T-helper 1 cell treated with Interleukin-12 subunit alpha and Interleukin-12 subunit beta and Interleukin-4 antibody, amounts not matched to agents 30 μg/mL and 1 μg/mL, for 36 hours (primary cell): ENCODE data around the gene OR52K2.
"Not testable (repeated sequence)": the region's sequence is repeated elsewhere in the genome, so short reads cannot be mapped to it uniquely, and the experiment has no call there.

ENCODE experiments used
- H3K27ac Mint-ChIP-seq: one replicate; pipeline ENCODE4 v1.8.0; 2021; ENCODE audit warnings: mild to moderate bottlenecking, mixed read lengths
- H3K27me3 Mint-ChIP-seq: one replicate; pipeline ENCODE4 v1.8.0; 2021; ENCODE audit warnings: low read depth, mixed read lengths
- H3K36me3 Mint-ChIP-seq: one replicate; pipeline ENCODE4 v1.8.0; 2021; ENCODE audit warnings: low read depth, mixed read lengths
- H3K4me1 Mint-ChIP-seq: one replicate; pipeline ENCODE4 v1.8.0; 2021; ENCODE audit warnings: low read depth, mixed read lengths
- H3K4me3 Mint-ChIP-seq: one replicate; pipeline ENCODE4 v1.8.0; 2021; ENCODE audit warnings: mild to moderate bottlenecking, moderate library complexity, mixed read lengths
- H3K9me3 Mint-ChIP-seq: one replicate; pipeline ENCODE4 v1.8.0; 2021; ENCODE audit warnings: mixed read lengths

Gene OR52K2

DNA sequence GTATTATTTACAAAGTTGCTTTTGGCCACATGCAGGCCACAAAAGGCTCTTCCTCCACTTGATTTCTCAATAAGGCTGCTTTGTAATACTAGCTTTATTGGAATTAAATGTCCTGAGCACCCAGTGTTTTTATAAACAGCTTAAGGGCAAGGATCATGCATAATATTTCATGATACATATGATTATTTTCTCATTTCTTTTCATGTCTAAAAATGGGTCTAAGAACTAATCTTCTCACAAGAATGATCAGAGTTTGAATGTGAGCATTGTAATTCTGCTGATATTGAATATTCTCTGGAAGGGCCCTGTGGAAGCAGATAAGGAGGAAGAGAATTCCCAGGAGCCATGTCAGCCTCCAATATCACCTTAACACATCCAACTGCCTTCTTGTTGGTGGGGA is at the start of gene OR52K2:
TSS of gene OR52K2 (plus strand) at position 301 of the 400 bp plus-strand sequence. CDS start at position 346, 45 bp downstream.
- Mint-ChIP-seq H3K4me1 (no peaks in the 10 kb centered on the region), H3K27ac (no peak within 1 kb of the TSS)

DNA sequence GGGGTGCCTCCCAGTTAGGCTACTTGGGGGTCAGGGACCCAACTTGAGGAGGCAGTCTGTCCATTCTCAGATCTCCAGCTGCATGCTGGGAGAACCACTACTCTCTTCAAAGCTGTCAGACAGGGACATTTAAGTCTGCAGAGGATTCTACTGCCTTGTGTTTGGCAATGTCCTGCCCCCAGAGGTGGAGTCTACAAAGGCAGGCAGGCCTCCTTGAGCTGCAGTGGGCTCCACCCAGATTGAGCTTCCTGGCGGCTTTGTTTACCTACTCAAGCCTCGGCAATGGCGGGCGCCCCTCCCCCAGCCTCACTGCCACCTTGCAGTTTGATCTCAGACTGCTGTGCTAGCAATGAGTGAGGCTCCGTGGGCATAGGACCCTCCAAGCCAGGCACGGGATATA is 42.9 kb upstream of the OR52K2 start:
- H3K9me3 Mint-ChIP-seq, result peaks cover 15% of the 10 kb centered on the region
- not testable (repeated sequence) for H3K4me3 Mint-ChIP-seq, H3K36me3 Mint-ChIP-seq, H3K27ac Mint-ChIP-seq, H3K4me1 Mint-ChIP-seq, H3K27me3 Mint-ChIP-seq

More for the DNA sequence above, at the start of gene OR52K2:
- H3K4me3 Mint-ChIP-seq, result no peak within 1 kb of the TSS
- H3K27me3 Mint-ChIP-seq, result peaks cover 4% of the 10 kb centered on the region
- H3K36me3 Mint-ChIP-seq, result no peaks in the 10 kb centered on the region
- H3K9me3 Mint-ChIP-seq, result no peaks in the 10 kb centered on the region

DNA sequence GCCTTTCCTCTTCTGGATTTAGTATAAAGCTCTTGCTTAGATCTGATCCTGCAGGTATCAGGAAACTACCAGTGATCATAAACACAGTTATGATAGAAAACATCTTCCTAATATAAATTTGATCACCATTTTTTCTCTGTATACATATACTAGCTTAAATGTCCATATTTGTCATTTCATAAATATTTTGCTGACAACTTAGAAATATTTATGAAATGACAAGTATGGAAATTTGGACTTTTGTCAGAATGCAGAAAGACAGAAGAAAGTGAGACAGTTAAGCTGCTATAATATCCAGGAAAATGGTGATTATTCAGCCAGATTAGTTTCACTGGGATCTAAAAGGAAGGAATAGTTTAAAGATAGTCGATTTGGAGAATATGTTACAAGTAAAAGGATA is 32.8 kb upstream of the OR52K2 start:
- Mint-ChIP-seq H3K36me3 (no peaks in the 10 kb centered on the region), H3K27ac (no peak overlapping the region), H3K27me3 (no peaks in the 10 kb centered on the region), H3K4me3 (no peak overlapping the region), H3K9me3 (no peaks in the 10 kb centered on the region), H3K4me1 (no peaks in the 10 kb centered on the region)

DNA sequence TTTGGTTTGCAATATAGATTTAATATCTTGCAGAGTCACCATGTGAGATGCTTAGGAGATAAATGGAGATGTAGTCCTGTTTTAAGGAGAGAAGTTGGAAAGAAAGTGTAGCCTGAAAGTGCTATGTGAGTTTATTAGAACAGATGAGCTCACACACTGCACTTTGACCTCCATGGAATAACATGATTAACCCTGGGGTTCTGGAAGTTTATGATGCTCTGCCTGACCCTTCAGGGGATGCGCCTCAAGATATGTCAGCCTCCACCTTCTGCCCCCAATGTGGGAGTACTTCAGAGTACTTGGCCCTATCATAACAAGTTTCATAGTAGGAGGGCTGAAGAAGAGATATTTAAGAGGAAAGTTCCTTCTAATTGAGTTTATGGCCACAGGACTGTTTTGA is 32.3 kb upstream of the OR52K2 start:
- no peak overlapping the region for H3K27ac Mint-ChIP-seq
- no peak overlapping the region for H3K4me3 Mint-ChIP-seq
- H3K9me3 Mint-ChIP-seq, result no peaks in the 10 kb centered on the region
- H3K4me1 Mint-ChIP-seq, result no peaks in the 10 kb centered on the region
- H3K27me3 Mint-ChIP-seq, result no peaks in the 10 kb centered on the region
- H3K36me3 Mint-ChIP-seq, result no peaks in the 10 kb centered on the region

DNA sequence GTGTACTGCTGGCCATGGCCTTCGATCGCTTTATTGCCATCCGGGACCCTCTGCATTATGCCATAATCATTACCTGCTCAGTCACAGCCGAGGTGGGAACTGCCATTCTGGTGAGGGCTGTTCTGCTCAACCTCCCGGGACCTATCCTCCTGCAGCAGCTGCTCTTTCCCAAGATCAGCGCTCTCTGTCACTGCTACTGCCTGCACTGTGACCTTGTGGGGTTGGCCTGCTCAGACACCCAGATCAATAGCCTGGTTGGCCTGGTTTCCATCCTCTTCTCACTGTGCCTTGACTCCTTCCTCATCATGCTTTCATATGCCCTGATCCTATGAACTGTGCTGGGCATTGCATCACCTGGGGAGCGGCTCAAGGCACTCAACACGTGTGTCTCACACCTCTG is 30.7 kb upstream of the OR52K2 start:
- H3K27me3 Mint-ChIP-seq, result no peaks in the 10 kb centered on the region
- no peaks in the 10 kb centered on the region for H3K36me3 Mint-ChIP-seq
- no peaks in the 10 kb centered on the region for H3K4me1 Mint-ChIP-seq
- H3K9me3 Mint-ChIP-seq, result no peaks in the 10 kb centered on the region
- H3K27ac Mint-ChIP-seq, result no peak overlapping the region
- H3K4me3 Mint-ChIP-seq, result no peak overlapping the region

DNA sequence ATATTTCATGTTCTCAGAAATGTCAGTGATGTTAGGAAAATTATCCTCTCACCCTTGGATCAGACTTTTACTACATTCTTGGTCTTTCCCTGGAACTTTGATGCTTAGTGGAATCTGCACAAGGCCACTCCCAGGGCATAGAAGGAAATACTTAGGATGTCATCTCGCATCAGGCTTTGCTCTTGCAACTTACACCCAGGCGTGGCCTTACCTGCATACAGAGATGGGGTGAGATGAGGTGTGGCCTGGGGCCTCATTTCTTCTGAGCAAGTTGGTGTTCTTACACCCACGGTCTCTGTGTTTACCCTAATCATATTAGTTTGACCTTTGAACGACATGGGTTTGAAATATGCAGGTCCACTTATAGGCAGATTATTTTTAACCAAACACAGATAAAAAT is 19.0 kb upstream of the OR52K2 start:
- H3K36me3 Mint-ChIP-seq, result no peaks in the 10 kb centered on the region
- no peak overlapping the region for H3K4me3 Mint-ChIP-seq
- H3K27me3 Mint-ChIP-seq, result peaks cover 3% of the 10 kb centered on the region

DNA sequence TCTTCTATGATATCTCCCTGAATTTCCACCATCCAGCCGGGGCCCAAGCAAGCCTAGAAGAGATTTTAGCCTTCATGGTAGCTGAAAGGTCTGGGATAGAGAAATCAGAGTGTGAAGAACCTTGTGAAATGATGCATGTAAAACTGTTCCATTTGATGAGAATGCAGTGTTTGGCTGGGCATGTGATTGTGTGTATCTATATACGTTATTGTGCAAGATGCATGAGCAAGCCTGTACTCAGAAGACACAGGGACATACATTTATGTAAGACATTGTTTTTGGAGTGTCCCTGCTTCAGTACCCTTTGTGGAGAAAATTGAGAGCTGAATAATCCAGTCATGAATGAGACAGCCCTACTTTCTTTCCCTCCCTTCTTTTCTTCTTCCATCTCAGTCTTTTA is 15.2 kb upstream of the OR52K2 start:
- H3K27ac Mint-ChIP-seq, result no peak overlapping the region
- no peak overlapping the region for H3K4me3 Mint-ChIP-seq
- H3K9me3 Mint-ChIP-seq, result no peaks in the 10 kb centered on the region
- peaks cover 3% of the 10 kb centered on the region for H3K27me3 Mint-ChIP-seq
- no peaks in the 10 kb centered on the region for H3K4me1 Mint-ChIP-seq
- H3K36me3 Mint-ChIP-seq, result no peaks in the 10 kb centered on the region

More for the DNA sequence above, 19.0 kb upstream of the OR52K2 start:
- Mint-ChIP-seq H3K4me1 (no peaks in the 10 kb centered on the region), H3K27ac (no peak overlapping the region), H3K9me3 (no peaks in the 10 kb centered on the region)

DNA sequence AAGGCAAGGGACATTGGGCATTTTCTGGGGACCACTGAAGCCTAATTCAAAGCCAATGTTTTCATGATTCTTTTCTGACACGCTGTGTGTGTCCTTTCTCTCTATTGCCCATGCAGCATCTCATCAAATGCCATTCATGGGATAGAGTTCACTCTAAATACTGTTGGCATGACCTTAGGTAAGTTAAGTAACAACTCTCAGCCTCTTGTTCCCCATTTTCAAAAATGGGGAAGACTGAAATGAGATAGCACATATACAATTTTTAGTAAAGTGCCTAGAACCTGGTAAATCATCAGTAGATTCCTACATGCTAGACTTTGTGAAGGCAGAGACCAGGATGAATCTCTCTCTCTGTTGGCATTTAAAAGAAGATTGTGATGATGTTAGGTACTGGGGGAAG is 12.7 kb upstream of the OR52K2 start:
- H3K9me3 Mint-ChIP-seq, result peaks cover 3% of the 10 kb centered on the region
- H3K36me3 Mint-ChIP-seq, result no peaks in the 10 kb centered on the region
- H3K4me1 Mint-ChIP-seq, result no peaks in the 10 kb centered on the region
- H3K4me3 Mint-ChIP-seq, result no peak overlapping the region
- H3K27ac Mint-ChIP-seq, result no peak overlapping the region
- peaks cover 3% of the 10 kb centered on the region for H3K27me3 Mint-ChIP-seq

DNA sequence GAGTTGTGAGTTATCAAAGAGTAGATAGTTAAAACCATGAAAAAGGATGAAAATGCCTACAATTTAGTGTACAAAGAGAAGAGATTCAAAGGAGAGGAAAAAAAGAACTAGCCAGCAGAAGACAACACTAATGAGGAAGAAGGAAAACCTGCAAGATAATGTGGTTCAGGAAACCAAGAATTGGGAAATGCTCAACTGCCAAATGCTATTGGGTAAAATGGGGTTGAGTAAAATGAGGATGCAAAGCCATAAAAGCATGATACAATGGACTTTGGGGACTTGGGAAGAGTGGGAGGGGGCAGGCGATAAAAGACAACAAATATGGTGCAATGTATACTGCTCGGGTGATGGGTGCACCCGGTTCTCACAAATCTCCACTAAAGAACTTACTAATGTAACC is 7.6 kb upstream of the OR52K2 start:
- H3K27me3 Mint-ChIP-seq, result no peaks in the 10 kb centered on the region
- no peak overlapping the region for H3K4me3 Mint-ChIP-seq
- H3K27ac Mint-ChIP-seq, result no peak overlapping the region
- no peaks in the 10 kb centered on the region for H3K36me3 Mint-ChIP-seq
- no peaks in the 10 kb centered on the region for H3K4me1 Mint-ChIP-seq
- peaks cover 3% of the 10 kb centered on the region for H3K9me3 Mint-ChIP-seq

DNA sequence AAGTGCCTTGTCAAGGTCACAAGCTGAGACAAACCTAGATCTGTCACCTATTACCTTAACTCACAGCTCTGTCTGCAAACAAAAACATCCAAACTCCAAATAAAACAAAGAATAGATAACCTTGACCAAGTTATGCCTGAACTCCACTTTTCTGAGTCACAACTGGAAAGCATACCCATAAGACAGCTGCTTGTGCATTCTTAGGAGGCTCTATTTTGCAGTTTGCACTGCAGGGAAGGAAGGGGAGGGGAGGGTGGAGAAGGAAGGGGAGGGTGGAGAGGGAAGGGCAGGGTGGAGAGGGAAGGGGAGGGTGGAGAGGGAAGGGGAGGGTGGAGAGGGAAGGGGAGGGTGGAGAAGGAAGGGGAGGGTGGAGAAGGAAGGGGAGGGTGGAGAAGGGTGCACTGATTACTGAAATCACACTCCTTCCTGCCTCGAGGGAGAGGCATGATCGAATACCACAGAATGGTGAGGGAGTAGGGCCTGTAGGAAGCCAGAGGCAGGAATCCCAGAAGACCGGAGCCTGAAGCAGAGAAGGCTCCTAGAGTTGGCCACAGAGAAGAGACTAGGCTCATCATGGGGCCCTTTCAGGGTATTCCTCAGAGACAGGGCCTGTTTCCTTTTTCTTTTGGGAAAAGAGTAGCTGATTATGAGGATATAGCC is 5.7 kb upstream of the OR52K2 start:
- Mint-ChIP-seq H3K27me3 (no peaks in the 10 kb centered on the region), H3K27ac (no peak overlapping the region), H3K4me1 (no peaks in the 10 kb centered on the region), H3K9me3 (peaks cover 3% of the 10 kb centered on the region), H3K4me3 (no peak overlapping the region), H3K36me3 (no peaks in the 10 kb centered on the region)

DNA sequence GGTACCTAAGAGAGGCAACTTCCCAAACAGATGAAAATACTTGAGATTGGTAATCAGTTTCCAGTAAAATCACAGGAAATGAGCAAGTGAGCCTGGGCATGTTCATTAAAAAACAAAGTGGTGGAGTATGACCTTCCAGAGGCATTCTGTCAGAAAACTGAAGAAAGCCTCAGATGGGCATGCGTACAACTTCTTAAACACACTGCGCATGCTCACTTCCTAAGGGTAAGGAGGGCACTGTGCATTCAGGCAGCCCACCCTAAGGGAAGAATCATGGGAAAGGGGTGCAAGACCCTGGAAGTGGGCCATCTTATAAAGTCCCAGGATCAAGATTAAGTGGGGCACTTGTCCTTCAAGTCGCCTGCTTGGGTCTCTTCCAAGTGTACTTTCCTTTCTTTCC is 4.0 kb downstream of the OR52K2 start:
- peaks cover 8% of the 10 kb centered on the region for H3K9me3 Mint-ChIP-seq
- H3K36me3 Mint-ChIP-seq, result peaks cover 2% of the 10 kb centered on the region
- peaks cover 4% of the 10 kb centered on the region for H3K4me1 Mint-ChIP-seq
- H3K4me3 Mint-ChIP-seq, result no peak overlapping the region
- H3K27me3 Mint-ChIP-seq, result peaks cover 4% of the 10 kb centered on the region
- H3K27ac Mint-ChIP-seq, result no peak overlapping the region

DNA sequence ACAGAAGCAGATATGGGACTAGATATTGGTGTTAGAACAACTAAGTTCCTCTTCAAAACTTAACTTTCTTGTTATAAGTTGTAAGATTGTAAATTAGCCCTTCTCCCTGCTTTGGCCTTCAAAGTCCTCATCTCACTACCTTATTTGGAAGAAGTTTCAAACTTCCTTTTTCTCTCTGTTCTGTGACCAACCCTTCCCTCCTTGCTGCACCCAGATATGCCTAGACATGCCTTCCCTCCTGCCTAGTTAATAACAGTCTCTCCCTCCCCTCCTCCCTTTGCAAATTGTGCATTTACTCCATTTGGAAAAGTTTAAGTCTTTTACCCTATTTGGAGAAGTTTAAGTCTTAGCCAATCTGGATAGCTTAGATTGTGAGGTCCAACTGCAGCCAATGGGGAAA is 4.9 kb downstream of the OR52K2 start:
- Mint-ChIP-seq H3K27ac (no peak overlapping the region), H3K9me3 (peaks cover 8% of the 10 kb centered on the region), H3K4me1 (peaks cover 5% of the 10 kb centered on the region), H3K4me3 (no peak overlapping the region), H3K36me3 (peaks cover 2% of the 10 kb centered on the region), H3K27me3 (peaks cover 4% of the 10 kb centered on the region)

DNA sequence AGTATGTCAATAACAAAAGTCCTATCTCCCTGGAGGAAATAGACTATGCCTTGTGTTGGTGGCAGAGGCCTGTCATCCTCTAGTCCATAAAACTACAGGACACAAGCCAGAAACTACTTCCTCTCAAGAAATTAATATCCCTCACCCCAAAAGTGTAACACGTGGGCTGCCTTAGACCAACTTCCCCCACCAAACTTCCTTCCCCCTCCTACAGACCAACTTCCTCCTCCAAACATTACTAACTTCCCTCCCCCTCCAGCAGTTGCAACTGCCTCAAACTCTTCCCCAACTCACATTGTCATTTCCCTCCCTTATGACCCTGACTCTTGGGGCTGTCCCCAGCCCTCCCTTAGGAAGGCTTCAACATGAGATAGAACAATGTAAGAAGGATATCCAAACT is 6.3 kb downstream of the OR52K2 start:
- Mint-ChIP-seq H3K36me3 (peaks cover 2% of the 10 kb centered on the region), H3K4me1 (peaks cover 10% of the 10 kb centered on the region), H3K27ac (no peak overlapping the region), H3K9me3 (peaks cover 8% of the 10 kb centered on the region), H3K27me3 (peaks cover 4% of the 10 kb centered on the region), H3K4me3 (no peak overlapping the region)

DNA sequence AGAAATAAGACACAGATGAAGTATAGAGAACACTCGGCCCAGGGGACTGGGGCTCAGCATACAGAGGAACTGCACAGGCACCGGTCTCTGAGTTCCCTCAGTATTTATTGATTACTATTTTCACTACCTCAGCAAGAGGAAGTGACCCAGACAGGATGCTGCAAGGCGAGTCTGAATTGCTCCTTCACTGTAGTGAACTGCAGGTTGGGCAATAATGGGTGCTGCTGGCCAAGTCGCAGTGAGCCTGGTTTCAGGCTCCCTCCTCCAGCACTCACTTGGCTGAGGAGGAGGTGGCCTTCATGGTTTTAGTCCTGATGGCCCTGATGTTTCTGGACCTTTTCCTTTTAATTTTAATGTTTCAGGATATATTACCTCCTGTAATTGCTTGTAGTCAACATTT is 10.4 kb downstream of the OR52K2 start:
- Mint-ChIP-seq H3K36me3 (peaks cover 10% of the 10 kb centered on the region), H3K27ac (no peak overlapping the region), H3K27me3 (no peaks in the 10 kb centered on the region), H3K9me3 (peaks cover 25% of the 10 kb centered on the region), H3K4me1 (peaks cover 13% of the 10 kb centered on the region), H3K4me3 (no peak overlapping the region)

DNA sequence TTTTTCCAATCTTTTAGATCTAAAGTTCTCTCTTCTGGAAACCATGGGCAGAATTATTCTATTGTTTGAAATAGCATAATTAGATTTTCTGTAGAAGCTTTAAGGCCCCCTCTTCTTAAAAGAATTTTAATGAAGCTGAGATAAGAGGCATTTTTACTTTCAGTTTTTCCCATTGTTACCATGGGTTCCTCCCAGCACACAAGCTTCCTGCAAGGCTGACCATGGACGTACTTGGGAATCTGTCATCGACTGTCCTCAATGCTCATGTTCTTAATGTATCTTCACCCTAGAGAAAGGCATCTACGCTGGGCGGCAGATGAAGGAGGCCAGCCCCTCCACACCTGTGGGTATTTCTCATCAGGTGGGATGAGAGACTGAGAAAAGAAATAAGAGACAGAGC is 11.1 kb downstream of the OR52K2 start:
- Mint-ChIP-seq H3K27me3 (no peaks in the 10 kb centered on the region), H3K4me3 (no peak overlapping the region), H3K36me3 (peaks cover 11% of the 10 kb centered on the region), H3K4me1 (peaks cover 12% of the 10 kb centered on the region), H3K9me3 (peaks cover 31% of the 10 kb centered on the region), H3K27ac (no peak overlapping the region)
